Body of pancreas (tissue), 4 donors: Measurements from ENCODE around the gene MYO1H. TPM values are rescaled to one million over a fixed set of nuclear protein-coding genes. Genes with fewer than 3 reads are reported as not detected.

Source experiments
- ATAC-seq: fragments of 150-250 bp; one replicate; pipeline ENCODE4 v1.9.1; 2016
- DNase-seq, 4 donors: peaks; one replicate each; pipeline ENCODE4 v3.0.0-alpha.2; 2019
- H3K27ac ChIP-seq, 4 donors: fragments of 200-600 bp; sonication (generic); 1 replicate in 3 of 4; 2 replicates in 1 of 4; pipeline versions ENCODE4 v1.5.1 to v1.6.1; 2016 to 2019; ENCODE audit warnings: mild to moderate bottlenecking in 1 of 4, mixed read lengths in 1 of 4, moderate library complexity in 1 of 4
- H3K27me3 ChIP-seq, 2 donors: fragments of 200-600 bp; sonication (generic); one replicate each; pipeline ENCODE4 v1.6.0; 2016; ENCODE audit warnings: mild to moderate bottlenecking in 1 of 2
- H3K36me3 ChIP-seq, 2 donors: fragments of 200-600 bp; sonication (generic); replicated peaks in 1 of 2; 2 replicates each; pipeline ENCODE4 v1.5.1; 2016; ENCODE audit warnings: low read depth in 2 of 2; ENCODE audit not compliant: insufficient read depth in 1 of 2
- H3K4me1 ChIP-seq: fragments of 200-600 bp; sonication (generic); one replicate; pipeline ENCODE4 v1.6.0; 2016
- H3K4me3 ChIP-seq, 2 donors: fragments of 200-600 bp; sonication (generic); 1 replicate in 1 of 2; 2 replicates in 1 of 2; pipeline ENCODE4 v1.5.1; 2016 to 2019
- H3K9me3 ChIP-seq, 3 donors: fragments of 200-600 bp; sonication (generic); 1 replicate in 2 of 3; 2 replicates in 1 of 3; pipeline ENCODE4 v1.5.1; 2016
- CTCF ChIP-seq, 7 experiments: fragments of 450-650 bp in 4 of 7; fragments of 200-600 bp in 3 of 7; sonication (generic) in 3 of 7; IDR thresholded peaks; one replicate each; pipeline ENCODE4 v1.5.1; 2016 to 2019; ENCODE audit warnings: antibody characterized with exemption in 7 of 7
- POLR2A ChIP-seq, 3 donors: fragments of 450-650 bp; IDR thresholded peaks; one replicate each; pipeline ENCODE4 v1.6.1; 2016; ENCODE audit warnings: antibody characterized with exemption in 3 of 3, mild to moderate bottlenecking in 2 of 3
- WGBS, 2 donors: methylation state at CpG; one replicate each; pipeline ENCODE4 v1.1.5; 2017; 5-methylcytosine and 5-hydroxymethylcytosine counted together
- intact Hi-C: fragments of 100-400 bp; cut with DNase I; formaldehyde crosslinking; loops from one replicate; pipeline ENCODE4 v1.15.1; 2023
- total RNA-seq, 2 donors: library from RNA; depleted of rRNA; stranded (reverse); fragments of >200 nt; gene quantifications; one replicate each; pipeline ENCODE4 v1.1.0, GENCODE V29; 2016

MYO1H gene
- total RNA-seq, 2 donors from 2014 or later = not detected

GRCh38 chr12:109476807-109477184, 129.1 kb downstream of the MYO1H start:
- intact Hi-C loops = no loop called here
- H3K27ac ChIP-seq = peak overlapping the region; percentile 84 to 96 (median 92)
- peaks cover 30% of the 10 kb centered on the region for H3K4me1 ChIP-seq
- no peaks in the 10 kb centered on the region for H3K9me3 ChIP-seq
- peak overlapping the region; percentile 28 to 88 for H3K4me3 ChIP-seq
- ATAC-seq (no peak), DNase-seq (no peak)
- 1% methylated on average over 11 of the region's 11 CpGs for WGBS, 2 donors
- H3K27me3 ChIP-seq = no peaks in the 10 kb centered on the region
- TF ChIP-seq POLR2A (IDR thresholded peaks at IDR 0.05) (no peak), CTCF (IDR thresholded peaks at IDR 0.05) (no peak)
- no peaks in the 10 kb centered on the region for H3K36me3 ChIP-seq

GRCh38 chr12:109477185-109477962, 129.7 kb downstream of the MYO1H start, which contains the start of the genes KCTD10 and UBE3B:
Gene KCTD10, minus strand, starts transcription at chr12:109477300. Its CDS starts 38 bp downstream, at chr12:109477262.
Gene UBE3B, plus strand, starts transcription at chr12:109477634. Its CDS starts 5,918 bp downstream, at chr12:109483552.
- TF ChIP-seq POLR2A (IDR thresholded peaks at IDR 0.05) (peak in 2 of 3 donors; percentile 74 to 81), CTCF (IDR thresholded peaks at IDR 0.05) (peak in 3 of 7 experiments; percentile 22 to 35 (median 29))
- DNase-seq = peak; percentile 83 to 88 (median 86)
- ATAC-seq = peak; percentile 98
- Histone ChIP-seq H3K4me3 (peak within 1 kb of the TSS; percentile 28 to 88), H3K36me3 (no peaks in the 10 kb centered on the region), H3K27me3 (no peaks in the 10 kb centered on the region), H3K27ac (peak within 1 kb of the TSS; percentile 84 to 96 (median 92)), H3K4me1 (peaks cover 30% of the 10 kb centered on the region), H3K9me3 (no peaks in the 10 kb centered on the region)
- intact Hi-C loops = no loop called here
- WGBS, 2 donors = 0 to 1% methylated on average over 49 to 54 of the region's 54 CpGs

GRCh38 chr12:109477963-109478315, 130.2 kb downstream of the MYO1H start:
- peaks cover 30% of the 10 kb centered on the region for H3K4me1 ChIP-seq
- no peaks in the 10 kb centered on the region for H3K27me3 ChIP-seq
- intact Hi-C loops = no loop called here
- no peaks in the 10 kb centered on the region for H3K36me3 ChIP-seq
- no peaks in the 10 kb centered on the region for H3K9me3 ChIP-seq
- WGBS, 2 donors = 1 to 3% methylated on average over 7 to 9 of the region's 9 CpGs
- peak overlapping the region; percentile 28 to 88 for H3K4me3 ChIP-seq
- TF ChIP-seq CTCF (IDR thresholded peaks at IDR 0.05) (no peak), POLR2A (IDR thresholded peaks at IDR 0.05) (no peak)
- H3K27ac ChIP-seq = peak overlapping the region; percentile 84 to 96 (median 92)
- ATAC-seq (no peak), DNase-seq (no peak)

GRCh38 chr12:109479761-109480160, 132.1 kb downstream of the MYO1H start:
- no peak for DNase-seq
- H3K9me3 ChIP-seq = no peaks in the 10 kb centered on the region
- peaks cover 6 to 13% of the 10 kb centered on the region in 2 donors for H3K36me3 ChIP-seq
- intact Hi-C loops = no loop called here
- peaks cover 30% of the 10 kb centered on the region for H3K4me1 ChIP-seq
- H3K27ac ChIP-seq = no peak overlapping the region
- WGBS, 2 donors = 74% methylated on average over 1 of the region's 1 CpG
- H3K27me3 ChIP-seq = no peaks in the 10 kb centered on the region
- TF ChIP-seq CTCF (IDR thresholded peaks at IDR 0.05) = no peak
- no peak for TF ChIP-seq POLR2A (IDR thresholded peaks at IDR 0.05)
- ATAC-seq = no peak
- H3K4me3 ChIP-seq = no peak overlapping the region
